GM12874 (cell line): ENCODE measurements around the gene MLEC.

Experiments used
- TF ChIP-seq, protein P1 (sequence below): IDR thresholded peaks from 2 replicates; pipeline ENCODE4 v1.5.1; 2011; ENCODE audit warnings: low read depth, mild to moderate bottlenecking, control low read depth, low read length, moderate library complexity; ENCODE audit not compliant: insufficient read depth

MLEC gene

DNA sequence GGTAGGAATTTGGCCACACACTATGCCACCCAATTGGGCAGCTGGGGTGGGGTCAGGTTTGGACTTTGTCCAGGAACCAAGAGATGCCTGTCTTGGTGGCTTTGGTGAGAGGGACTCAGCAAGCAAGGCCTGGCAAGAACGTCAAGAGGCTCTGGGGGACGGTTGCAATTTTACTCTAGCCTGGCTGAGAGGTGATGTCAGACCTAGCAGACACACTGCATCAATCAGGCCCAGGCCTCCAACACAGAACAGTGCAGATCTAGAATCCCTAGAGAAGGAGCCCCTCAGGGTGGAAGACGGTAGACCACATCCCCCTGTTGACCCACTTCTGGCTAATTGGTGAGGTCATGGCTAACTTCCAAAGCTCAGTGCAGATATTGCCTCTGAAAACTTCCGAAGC lies 21.7 kb downstream of the MLEC start:
- TF ChIP-seq, protein P1, sequence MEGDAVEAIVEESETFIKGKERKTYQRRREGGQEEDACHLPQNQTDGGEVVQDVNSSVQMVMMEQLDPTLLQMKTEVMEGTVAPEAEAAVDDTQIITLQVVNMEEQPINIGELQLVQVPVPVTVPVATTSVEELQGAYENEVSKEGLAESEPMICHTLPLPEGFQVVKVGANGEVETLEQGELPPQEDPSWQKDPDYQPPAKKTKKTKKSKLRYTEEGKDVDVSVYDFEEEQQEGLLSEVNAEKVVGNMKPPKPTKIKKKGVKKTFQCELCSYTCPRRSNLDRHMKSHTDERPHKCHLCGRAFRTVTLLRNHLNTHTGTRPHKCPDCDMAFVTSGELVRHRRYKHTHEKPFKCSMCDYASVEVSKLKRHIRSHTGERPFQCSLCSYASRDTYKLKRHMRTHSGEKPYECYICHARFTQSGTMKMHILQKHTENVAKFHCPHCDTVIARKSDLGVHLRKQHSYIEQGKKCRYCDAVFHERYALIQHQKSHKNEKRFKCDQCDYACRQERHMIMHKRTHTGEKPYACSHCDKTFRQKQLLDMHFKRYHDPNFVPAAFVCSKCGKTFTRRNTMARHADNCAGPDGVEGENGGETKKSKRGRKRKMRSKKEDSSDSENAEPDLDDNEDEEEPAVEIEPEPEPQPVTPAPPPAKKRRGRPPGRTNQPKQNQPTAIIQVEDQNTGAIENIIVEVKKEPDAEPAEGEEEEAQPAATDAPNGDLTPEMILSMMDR: no peak

DNA sequence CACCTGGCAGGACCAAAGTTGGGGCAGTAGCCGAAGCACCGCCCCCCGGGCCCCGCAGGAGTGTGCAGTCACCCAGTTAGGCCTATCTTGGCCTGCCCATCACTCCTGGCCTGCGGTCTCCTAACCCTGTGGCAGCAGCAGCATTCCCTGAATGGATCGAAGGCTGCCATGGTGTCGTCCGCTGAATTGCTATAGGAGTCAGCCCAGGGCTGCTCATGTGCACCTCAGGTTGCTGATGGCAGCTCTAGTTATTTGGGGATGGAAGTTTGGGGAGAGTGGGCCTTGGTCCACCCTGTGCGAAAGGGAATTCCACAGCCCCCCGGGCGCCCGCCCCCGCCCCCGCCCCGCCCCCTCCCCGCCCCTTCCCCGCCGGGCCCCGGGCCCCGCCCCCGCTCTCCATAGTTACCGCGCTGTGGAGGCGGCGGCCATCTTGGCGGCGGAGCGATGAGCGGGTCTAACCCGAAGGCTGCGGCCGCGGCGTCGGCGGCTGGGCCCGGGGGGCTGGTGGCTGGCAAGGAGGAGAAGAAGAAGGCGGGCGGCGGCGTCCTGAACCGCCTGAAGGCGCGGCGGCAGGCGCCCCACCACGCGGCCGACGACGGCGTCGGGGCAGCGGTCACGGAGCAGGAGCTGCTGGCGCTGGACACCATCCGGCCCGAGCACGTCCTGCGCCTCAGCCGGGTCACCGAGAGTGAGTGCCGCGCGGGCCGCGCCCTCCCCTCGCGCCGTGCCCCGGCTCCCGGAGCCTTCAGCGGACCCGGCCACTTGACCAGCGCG lies 23.3 kb downstream of the MLEC start, which contains the start of gene UNC119B:
Gene UNC119B, plus strand, starts transcription at position 428 of the 774 bp plus-strand sequence. Its CDS starts 17 bp downstream, at position 445.
- TF ChIP-seq, protein P1: no peak

DNA sequence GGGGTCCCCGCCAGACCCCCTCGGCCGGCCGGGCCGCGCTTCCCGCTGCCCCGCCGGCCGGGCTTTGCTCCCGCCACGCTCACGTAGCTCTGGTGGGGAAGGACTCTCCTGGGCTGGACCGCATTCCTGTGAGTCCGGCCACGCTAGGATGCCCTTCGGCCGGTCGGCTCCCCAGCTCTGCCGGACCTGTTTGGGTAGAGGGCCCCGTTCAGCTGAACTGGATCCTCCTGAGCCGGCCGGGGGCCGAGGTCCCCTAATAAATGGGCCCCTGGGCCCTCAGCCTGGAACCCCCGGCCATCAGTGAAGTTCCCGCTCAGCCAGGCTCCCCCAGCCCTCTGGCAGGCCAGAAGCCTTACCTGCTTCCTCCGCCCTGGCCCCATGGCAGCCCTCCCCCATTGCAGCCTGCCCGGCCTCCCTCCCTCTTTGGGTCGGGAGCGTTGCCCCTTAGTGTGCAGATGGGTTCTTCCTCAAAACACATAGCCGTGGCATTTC lies 23.9 kb downstream of the MLEC start:
- TF ChIP-seq, protein P1: no peak

DNA sequence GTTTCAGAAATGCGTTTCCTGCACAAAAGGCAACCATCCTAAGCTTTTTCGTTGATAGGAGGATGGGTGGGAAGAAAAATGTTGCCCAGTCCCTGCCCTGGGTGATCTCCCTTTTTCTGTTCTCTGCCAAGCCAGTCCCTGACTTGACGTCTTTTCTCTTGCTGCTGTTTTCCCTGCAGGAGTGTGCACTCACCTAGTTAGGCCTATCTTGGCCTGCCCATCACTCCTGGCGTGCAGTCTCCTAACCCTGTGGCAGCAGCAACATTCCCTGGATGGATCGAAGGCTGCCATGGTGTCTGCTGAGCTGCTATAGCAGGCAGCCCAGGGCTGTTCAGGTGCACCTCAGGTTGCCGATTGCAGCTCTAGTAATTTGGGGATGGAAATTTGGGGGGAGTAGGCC lies 24.5 kb downstream of the MLEC start:
- TF ChIP-seq, protein P1: no peak

DNA sequence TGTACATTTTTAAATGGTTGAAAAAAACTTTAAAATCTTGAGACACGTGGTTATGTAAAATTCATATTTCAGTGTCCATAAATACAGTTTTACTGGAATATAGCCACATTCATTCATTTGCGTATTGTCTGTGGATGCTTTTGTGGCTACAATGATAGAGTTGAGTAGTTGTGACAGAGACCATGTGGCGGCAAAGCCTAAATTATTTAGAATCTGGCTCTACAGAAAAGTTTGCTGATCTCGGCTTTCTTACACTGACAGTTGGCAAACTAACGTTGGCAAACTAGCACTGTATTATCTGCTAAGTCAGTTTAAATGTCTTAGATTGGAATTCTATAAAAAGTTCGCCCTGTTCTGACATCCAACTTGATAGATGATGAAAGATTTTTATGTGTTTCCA lies 25.7 kb downstream of the MLEC start:
- TF ChIP-seq, protein P1: no peak

DNA sequence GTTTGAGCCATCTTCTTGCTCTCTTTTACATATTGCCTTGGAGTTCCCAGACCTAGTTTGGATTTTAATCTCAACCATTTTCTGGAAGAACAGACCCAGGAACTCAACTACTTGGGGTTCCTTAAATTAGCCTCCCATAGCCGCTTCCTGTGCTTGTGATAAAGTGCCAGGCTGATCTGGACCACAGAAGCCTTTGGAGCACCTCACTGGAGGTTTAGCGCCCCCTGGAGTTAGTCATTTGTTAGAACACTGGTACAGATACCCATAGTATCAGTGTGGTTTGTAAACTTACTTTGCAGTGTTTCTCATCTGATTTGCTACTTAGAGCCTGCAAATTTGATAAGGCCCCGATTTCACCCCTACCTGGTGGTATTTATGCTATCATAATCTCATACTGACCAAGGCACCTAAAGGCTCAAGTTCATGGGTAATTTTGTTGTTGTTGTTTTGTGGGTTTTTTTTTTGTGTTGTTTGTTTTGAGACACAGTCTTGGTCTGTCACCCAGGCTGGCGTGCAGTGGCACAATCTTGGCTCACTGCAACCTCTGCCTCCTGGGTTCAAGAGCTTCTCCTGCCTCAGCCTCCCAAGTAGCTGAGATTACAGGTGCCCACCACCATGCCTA lies 27.0 kb downstream of the MLEC start:
- TF ChIP-seq, protein P1: peak; percentile 80

DNA sequence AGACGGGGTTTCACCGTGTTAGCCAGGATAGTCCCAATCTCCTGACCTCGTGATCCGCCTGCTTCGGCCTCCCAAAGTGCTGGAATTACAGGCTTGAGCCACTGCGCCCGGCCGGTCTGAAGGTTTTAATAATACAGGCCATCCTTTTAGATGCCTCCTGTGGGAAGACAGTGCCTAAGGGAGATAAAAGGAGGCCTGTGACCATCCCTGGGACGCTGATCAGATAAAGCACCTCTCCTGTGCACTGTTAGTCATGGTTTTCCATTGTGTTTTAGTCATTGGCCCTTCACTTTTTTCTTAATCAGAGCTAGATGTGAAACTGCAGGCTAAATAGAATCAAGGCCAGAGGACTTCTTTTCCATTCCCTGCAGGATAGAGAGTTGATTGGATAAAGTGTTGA lies 31.1 kb downstream of the MLEC start:
- TF ChIP-seq, protein P1: no peak
